Erythroblast (primary cell): ENCODE data around the gene P2RY6.

Source experiments
- GATA1 ChIP-seq: IDR thresholded peaks from 2 replicates; pipeline ENCODE4 v1.6.1; 2011; ENCODE audit warnings: low read depth, mild to moderate bottlenecking, control low read depth, low read length, moderate library complexity
- POLR2A ChIP-seq: IDR thresholded peaks from 2 replicates; pipeline ENCODE4 v1.6.1; 2011; ENCODE audit warnings: mild to moderate bottlenecking, low read length

DNA sequence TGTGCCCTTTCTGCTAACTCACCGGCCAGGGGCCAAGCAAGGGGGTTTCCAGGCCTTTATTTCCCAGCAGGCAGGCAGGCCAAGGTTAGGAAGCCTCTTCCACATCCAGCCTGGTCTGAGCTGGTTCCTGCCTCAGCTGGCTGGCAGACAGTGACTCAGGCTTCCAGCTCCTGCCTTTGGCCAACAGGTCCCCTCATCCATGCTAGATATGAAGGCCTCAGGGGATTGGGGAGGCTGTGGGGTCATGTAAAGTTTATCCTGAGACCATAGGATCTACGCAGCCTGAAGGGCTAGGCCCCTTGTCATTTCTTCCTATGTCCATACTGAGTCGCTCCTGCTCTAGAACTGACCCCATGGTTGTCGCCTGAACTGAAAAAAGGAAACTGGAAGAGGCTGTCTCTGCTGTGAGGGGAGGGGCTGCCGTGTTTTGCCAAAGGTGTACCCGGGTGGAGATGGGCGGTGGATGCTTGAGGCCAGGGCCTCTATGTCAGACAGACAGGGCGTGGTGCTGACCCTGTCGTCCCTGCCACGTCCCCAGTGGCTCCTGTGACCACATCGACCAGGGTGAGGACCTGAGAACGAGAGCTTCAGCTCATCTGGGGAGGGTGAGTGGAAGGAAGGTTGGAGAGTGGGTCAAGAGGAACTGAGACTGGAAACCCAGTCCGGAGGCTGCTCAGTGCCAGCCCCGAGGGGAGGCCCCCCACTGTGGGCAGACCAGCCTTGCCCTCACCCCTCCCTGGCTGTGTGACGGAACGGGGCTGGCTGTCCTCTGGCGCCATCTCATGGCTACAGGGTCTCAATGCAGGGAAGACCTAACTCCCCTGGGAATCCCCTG lies 17.0 kb downstream of the P2RY6 start:
- no peak for TF ChIP-seq POLR2A
- TF ChIP-seq GATA1, result no peak
